Measurements from ENCODE around the gene SPG21.

DNA sequence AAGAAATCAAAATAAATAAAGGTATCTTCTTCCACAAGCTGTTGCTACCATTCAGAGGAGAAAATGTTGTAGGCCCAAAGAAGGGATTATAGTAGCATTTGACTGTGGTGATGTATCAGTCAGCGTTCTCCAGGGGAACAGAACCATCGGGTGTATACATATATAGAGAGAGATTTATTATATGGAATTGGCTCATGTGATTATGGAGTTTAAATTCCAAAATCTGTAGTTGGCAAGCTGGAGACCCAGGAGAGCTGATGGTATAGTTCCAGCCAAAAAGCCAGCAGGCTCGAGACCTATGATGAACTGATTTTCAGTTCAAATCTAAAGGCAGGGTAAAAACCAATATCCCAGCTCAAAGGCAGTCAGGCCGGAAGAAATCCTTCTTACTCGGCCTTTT lies 7.4 kb upstream of the SPG21 start:
- TF ChIP-seq FOXA1 (IDR thresholded peaks at IDR 0.05): no peak
- TF ChIP-seq FOXM1 (IDR thresholded peaks at IDR 0.05; ENCODE audit: borderline replicate concordance): no peak
- no peak for TF ChIP-seq SUZ12 (IDR thresholded peaks at IDR 0.05)
- TF ChIP-seq SP1 (IDR thresholded peaks at IDR 0.05): no peak
- TF ChIP-seq, protein P1, sequence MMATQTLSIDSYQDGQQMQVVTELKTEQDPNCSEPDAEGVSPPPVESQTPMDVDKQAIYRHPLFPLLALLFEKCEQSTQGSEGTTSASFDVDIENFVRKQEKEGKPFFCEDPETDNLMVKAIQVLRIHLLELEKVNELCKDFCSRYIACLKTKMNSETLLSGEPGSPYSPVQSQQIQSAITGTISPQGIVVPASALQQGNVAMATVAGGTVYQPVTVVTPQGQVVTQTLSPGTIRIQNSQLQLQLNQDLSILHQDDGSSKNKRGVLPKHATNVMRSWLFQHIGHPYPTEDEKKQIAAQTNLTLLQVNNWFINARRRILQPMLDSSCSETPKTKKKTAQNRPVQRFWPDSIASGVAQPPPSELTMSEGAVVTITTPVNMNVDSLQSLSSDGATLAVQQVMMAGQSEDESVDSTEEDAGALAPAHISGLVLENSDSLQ (IDR thresholded peaks at IDR 0.05): no peak
- no peak for TF ChIP-seq TARDBP (IDR thresholded peaks at IDR 0.05)
- no peak for TF ChIP-seq FOXK2 (IDR thresholded peaks at IDR 0.05)
- TF ChIP-seq ELF4 (IDR thresholded peaks at IDR 0.05): no peak
